ENCODE measurements around the gene PCDH15. TPM values are rescaled to one million over a fixed set of nuclear protein-coding genes. Genes with fewer than 3 reads are reported as not detected.

Gene PCDH15
- total and polyA plus RNA-seq, 2 of the 8 experiments (the other 6 are each of a cell fraction or from before 2014, with no cell fraction given) = 0.11 TPM; not detected in 1

DNA sequence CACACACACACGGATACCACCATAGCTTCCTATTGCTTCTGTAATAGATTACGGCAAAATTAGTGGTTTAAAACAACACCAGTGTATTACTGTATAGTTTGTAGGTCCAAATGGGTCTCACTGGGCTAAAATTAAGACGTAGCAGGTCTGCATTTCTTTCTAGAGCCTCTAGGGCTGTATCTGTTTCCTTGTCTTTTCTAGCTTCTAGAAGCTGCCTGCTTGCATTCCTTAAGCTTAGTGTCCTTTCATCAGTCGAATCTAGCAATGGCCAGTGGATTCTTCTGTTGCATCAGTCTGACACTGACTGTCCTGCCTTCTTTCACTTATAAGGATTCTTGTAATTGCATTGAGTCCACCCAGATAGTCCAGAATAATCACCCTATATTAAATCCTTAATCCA, 882.3 kb downstream of the PCDH15 start:
- Histone ChIP-seq H3K23me2 (ENCODE audit: low read depth, low read length) (no peaks in the 10 kb centered on the region), H3K79me2 (ENCODE audit: control insufficient read depth in 1 of 2, insufficient read depth in 2 of 2, low read length in 2 of 2) (no peaks in the 10 kb centered on the region), H3K14ac (ENCODE audit: insufficient read length) (no peak overlapping the region), H2AK5ac (ENCODE audit: low read depth, low read length) (no peak overlapping the region), H3K27me3 (replicated peaks in 1 of 4; ENCODE audit: control insufficient read depth in 3 of 4, extremely low read depth in 1 of 4, insufficient read depth in 3 of 4, low read length in 3 of 4) (no peaks in the 10 kb centered on the region), H2BK120ac (replicated peaks; ENCODE audit: low read depth, low read length) (no peak overlapping the region), H3K9me3 (ENCODE audit: insufficient read depth in 2 of 2, low read depth in 1 of 2, low read length in 1 of 2) (peaks cover 4 to 6% of the 10 kb centered on the region in 2 experiments; a peak in 2 of 4 replicates), H2BK12ac (ENCODE audit: low read depth, low read length) (no peak overlapping the region), H3K9ac (replicated peaks in 1 of 4; ENCODE audit: extremely low read depth in 1 of 4, low read depth in 3 of 4, low read length in 3 of 4) (no peak overlapping the region), H2AFZ (ENCODE audit: low read length) (no peak overlapping the region), H2BK15ac (ENCODE audit: low read length) (no peak overlapping the region), H4K8ac (ENCODE audit: extremely low read depth, insufficient read depth, low read length) (no peak overlapping the region), H3K4me1 (replicated peaks in 1 of 4; ENCODE audit: control insufficient read depth in 3 of 4, insufficient read depth in 4 of 4, low read length in 3 of 4) (no peaks in the 10 kb centered on the region), H2BK20ac (ENCODE audit: low read length) (no peak overlapping the region), H3K36me3 (ENCODE audit: control insufficient read depth in 2 of 4, insufficient read depth in 4 of 4, low read length in 3 of 4) (peaks cover 0 to under 1% (median 0%) of the 10 kb centered on the region in 4 experiments; a peak in 2 of 8 replicates), H3K18ac (ENCODE audit: extremely low read depth, low read length) (no peak overlapping the region), H3K56ac (replicated peaks; ENCODE audit: insufficient read length, low read depth, low read length) (no peak overlapping the region), H3K4me2 (ENCODE audit: insufficient read depth in 1 of 2, low read depth in 2 of 2, low read length in 2 of 2) (no peak overlapping the region), H4K5ac (ENCODE audit: insufficient read length, low read depth, low read length) (no peak overlapping the region), H3K79me1 (ENCODE audit: low read depth, low read length) (no peaks in the 10 kb centered on the region), H4K91ac (replicated peaks; ENCODE audit: insufficient read length, low read length) (no peak overlapping the region), H4K20me1 (replicated peaks in 1 of 2; ENCODE audit: control insufficient read depth in 1 of 2, insufficient read depth in 2 of 2, low read length in 2 of 2) (no peaks in the 10 kb centered on the region), H3K27ac (ENCODE audit: low read depth, low read length) (no peak overlapping the region), H3K23ac (ENCODE audit: insufficient read length) (no peak overlapping the region), H3K4ac (replicated peaks; ENCODE audit: insufficient read length, low read depth, low read length) (no peak overlapping the region), H2BK5ac (ENCODE audit: low read depth, low read length) (no peak overlapping the region), H3K4me3 (ENCODE audit: extremely low read depth in 1 of 4, insufficient read depth in 2 of 4, low read depth in 3 of 4, low read length in 4 of 4) (no peak overlapping the region)
- ChIA-PET CTCF (ENCODE audit: partially characterized antibody) (interaction anchor here (0.6 to 1.7 kb wide), 8 partner anchors 12 to 484 kb away, joined by 3 to 5 read pairs (median 3); no protein-coding TSS in a partner anchor), POLR2A (ENCODE audit: partially characterized antibody) (interaction anchor here (0.6 kb wide), 1 partner anchor 17 kb away, joined by 3 read pairs; no protein-coding TSS in a partner anchor)
- FAIRE-seq = peak; percentile 70
- no peak for DNase-seq (ENCODE audit: low read depth in 1 of 2, low spot score in 2 of 2)
- WGBS, 2 experiments (ENCODE audit: extremely low coverage in 1 of 2, insufficient coverage in 1 of 2, insufficient read length in 1 of 2, insufficient replicate concordance in 2 of 2, low coverage in 1 of 2, low lambda C conversion rate in 2 of 2, missing lambda C conversion rate in 1 of 2) = 76% methylated on average over 4 of the region's 4 CpGs; no CpG with 5 or more reads in 1 of the 2 experiments
- TF ChIP-seq POLR2AphosphoS5 (IDR thresholded peaks at IDR 0.05; ENCODE audit: low read depth, low read length) = no peak
- TF ChIP-seq RAD21 (IDR thresholded peaks at IDR 0.05 in 1 of 2, conservative IDR thresholded peaks at IDR 0.05 in 1 of 2; ENCODE audit: low read depth in 2 of 2, low read length in 2 of 2) = peak in 1 of 2 experiments; percentile 42; a peak in 3 of 4 replicates
- TF ChIP-seq EGR1 (IDR thresholded peaks at IDR 0.05; ENCODE audit: borderline replicate concordance, low read depth, low read length) = no peak
- no peak for TF ChIP-seq SIN3A (conservative IDR thresholded peaks at IDR 0.05 in 1 of 2, IDR thresholded peaks at IDR 0.05 in 1 of 2; ENCODE audit: low read depth in 1 of 2, low read length in 2 of 2)
- no peak for TF ChIP-seq CTBP2 (IDR thresholded peaks at IDR 0.05; ENCODE audit: borderline replicate concordance, insufficient read depth, insufficient read length, low read length)
- TF ChIP-seq, protein P1, sequence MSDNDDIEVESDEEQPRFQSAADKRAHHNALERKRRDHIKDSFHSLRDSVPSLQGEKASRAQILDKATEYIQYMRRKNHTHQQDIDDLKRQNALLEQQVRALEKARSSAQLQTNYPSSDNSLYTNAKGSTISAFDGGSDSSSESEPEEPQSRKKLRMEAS (IDR thresholded peaks at IDR 0.05) = no peak
- peak; percentile 35; the same call in 1 of the 2 replicates for TF ChIP-seq CEBPB (IDR thresholded peaks at IDR 0.05; ENCODE audit: low read depth, low read length)
- TF ChIP-seq BRCA1 (IDR thresholded peaks at IDR 0.05; ENCODE audit: low read depth, low read length) = no peak
- TF ChIP-seq HDAC2 (IDR thresholded peaks at IDR 0.05; ENCODE audit: borderline replicate concordance in 1 of 2, low read depth in 2 of 2, low read length in 2 of 2) = no peak
- no peak for TF ChIP-seq SIX5 (IDR thresholded peaks at IDR 0.05; ENCODE audit: low read depth, low read length)
- TF ChIP-seq NANOG (IDR thresholded peaks at IDR 0.05; ENCODE audit: insufficient read depth, low read depth, low read length, poor library complexity, severe bottlenecking) = no peak
